ENCODE results near the gene DDX24. TPM values are rescaled to one million over a fixed set of nuclear protein-coding genes. Genes with fewer than 3 reads are reported as not detected.

DDX24 gene
- total and polyA plus RNA-seq, 2 of the 8 experiments (the other 6 are each of a cell fraction or from before 2014, with no cell fraction given), result 89.0 to 201 TPM

- WGBS, 2 experiments (ENCODE audit: extremely low coverage in 1 of 2, insufficient coverage in 1 of 2, insufficient read length in 1 of 2, insufficient replicate concordance in 2 of 2, low coverage in 1 of 2, low lambda C conversion rate in 2 of 2, missing lambda C conversion rate in 1 of 2), result 96% methylated on average over 9 of the region's 9 CpGs; no CpG with 5 or more reads in 1 of the 2 experiments
- Histone ChIP-seq H4K91ac (replicated peaks; ENCODE audit: insufficient read length, low read length) (no peak overlapping the region), H2BK12ac (ENCODE audit: low read depth, low read length) (no peak overlapping the region), H2BK15ac (ENCODE audit: low read length) (no peak overlapping the region), H3K27ac (ENCODE audit: low read depth, low read length) (no peak overlapping the region), H3K36me3 (ENCODE audit: control insufficient read depth in 2 of 4, insufficient read depth in 4 of 4, low read length in 3 of 4) (peaks cover 0 to 4% (median 0%) of the 10 kb centered on the region in 4 experiments; a peak in 2 of 8 replicates), H2BK120ac (replicated peaks; ENCODE audit: low read depth, low read length) (no peak overlapping the region), H2BK20ac (ENCODE audit: low read length) (no peak overlapping the region), H3K79me1 (ENCODE audit: low read depth, low read length) (no peaks in the 10 kb centered on the region), H3K56ac (replicated peaks; ENCODE audit: insufficient read length, low read depth, low read length) (no peak overlapping the region), H3K18ac (ENCODE audit: extremely low read depth, low read length) (no peak overlapping the region), H4K20me1 (replicated peaks in 1 of 2; ENCODE audit: control insufficient read depth in 1 of 2, insufficient read depth in 2 of 2, low read length in 2 of 2) (peaks cover 2 to 7% of the 10 kb centered on the region in 2 experiments), H3K27me3 (replicated peaks in 1 of 4; ENCODE audit: control insufficient read depth in 3 of 4, extremely low read depth in 1 of 4, insufficient read depth in 3 of 4, low read length in 3 of 4) (no peaks in the 10 kb centered on the region), H2AK5ac (ENCODE audit: low read depth, low read length) (no peak overlapping the region), H3K9me3 (ENCODE audit: insufficient read depth in 2 of 2, low read depth in 1 of 2, low read length in 1 of 2) (no peaks in the 10 kb centered on the region), H3K79me2 (ENCODE audit: control insufficient read depth in 1 of 2, insufficient read depth in 2 of 2, low read length in 2 of 2) (no peaks in the 10 kb centered on the region), H3K4me3 (ENCODE audit: extremely low read depth in 1 of 4, insufficient read depth in 2 of 4, low read depth in 3 of 4, low read length in 4 of 4) (no peak overlapping the region), H3K23ac (ENCODE audit: insufficient read length) (no peak overlapping the region), H3K9ac (replicated peaks in 1 of 4; ENCODE audit: extremely low read depth in 1 of 4, low read depth in 3 of 4, low read length in 3 of 4) (no peak overlapping the region), H2AFZ (ENCODE audit: low read length) (no peak overlapping the region), H2BK5ac (ENCODE audit: low read depth, low read length) (no peak overlapping the region), H3K4ac (replicated peaks; ENCODE audit: insufficient read length, low read depth, low read length) (no peak overlapping the region), H4K8ac (ENCODE audit: extremely low read depth, insufficient read depth, low read length) (no peak overlapping the region), H3K14ac (ENCODE audit: insufficient read length) (no peak overlapping the region), H4K5ac (ENCODE audit: insufficient read length, low read depth, low read length) (no peak overlapping the region), H3K4me2 (ENCODE audit: insufficient read depth in 1 of 2, low read depth in 2 of 2, low read length in 2 of 2) (no peak overlapping the region), H3K23me2 (ENCODE audit: low read depth, low read length) (no peaks in the 10 kb centered on the region), H3K4me1 (replicated peaks in 1 of 4; ENCODE audit: control insufficient read depth in 3 of 4, insufficient read depth in 4 of 4, low read length in 3 of 4) (peaks cover 0 to 9% (median 0%) of the 10 kb centered on the region in 4 experiments; a peak in 2 of 7 replicates)
- POLR2A ChIA-PET (ENCODE audit: partially characterized antibody), result interaction anchor here (0.7 kb wide), 1 partner anchor 12 kb away, joined by 3 read pairs; no protein-coding TSS in a partner anchor
- no peak for FAIRE-seq
- CTCF ChIA-PET (ENCODE audit: partially characterized antibody), result interaction anchor here (0.6 to 7.2 kb wide), 12 partner anchors 11 to 1853 kb away, joined by 3 to 105 read pairs (median 6); partner anchors contain the start of genes IFI27L2 and OTUB2
- DNase-seq (ENCODE audit: low read depth in 1 of 2, low spot score in 2 of 2), result no peak
- TF ChIP-seq YY1 (IDR thresholded peaks at IDR 0.05; ENCODE audit: low read depth, low read length), result no peak
- no peak for TF ChIP-seq ZNF274 (IDR thresholded peaks at IDR 0.05; ENCODE audit: borderline replicate concordance, extremely low read depth, low read length)
- no peak for TF ChIP-seq SRF (IDR thresholded peaks at IDR 0.05; ENCODE audit: low read depth, low read length)
- TF ChIP-seq GABPA (IDR thresholded peaks at IDR 0.05; ENCODE audit: borderline replicate concordance, insufficient read depth, low read length), result no peak
- no peak for TF ChIP-seq SIRT6 (IDR thresholded peaks at IDR 0.05; ENCODE audit: low read length)
- TF ChIP-seq POU5F1 (IDR thresholded peaks at IDR 0.05; ENCODE audit: low read depth, low read length), result no peak
- TF ChIP-seq RFX5 (IDR thresholded peaks at IDR 0.05; ENCODE audit: borderline replicate concordance, low read depth, low read length), result no peak
- TF ChIP-seq CHD1 (IDR thresholded peaks at IDR 0.05; ENCODE audit: low read depth, low read length), result no peak
- TF ChIP-seq TCF12 (IDR thresholded peaks at IDR 0.05; ENCODE audit: low read depth, low read length), result no peak
- TF ChIP-seq BRCA1 (IDR thresholded peaks at IDR 0.05; ENCODE audit: low read depth, low read length), result no peak
- no peak for TF ChIP-seq SP1 (IDR thresholded peaks at IDR 0.05; ENCODE audit: low read depth, low read length)
- no peak for TF ChIP-seq TEAD4 (IDR thresholded peaks at IDR 0.05; ENCODE audit: low read depth, low read length)
- no peak for TF ChIP-seq POLR2A (IDR thresholded peaks at IDR 0.05; ENCODE audit: control extremely low read depth in 1 of 2, low read depth in 2 of 2, low read length in 2 of 2)
- no peak for TF ChIP-seq FOSL1 (IDR thresholded peaks at IDR 0.05; ENCODE audit: insufficient read depth, low read depth, low read length)
- TF ChIP-seq CEBPB (IDR thresholded peaks at IDR 0.05; ENCODE audit: low read depth, low read length), result no peak
- no peak for TF ChIP-seq SP4 (IDR thresholded peaks at IDR 0.05; ENCODE audit: low read length)
- no peak for TF ChIP-seq MAX (IDR thresholded peaks at IDR 0.05)
Measured at GRCh38 chr14:94037954-94038353, 43.0 kb downstream of the DDX24 start.
